Stimulated activated CD4-positive, alpha-beta T cell treated with anti-CD3 and anti-CD28 coated beads, Interleukin-12 subunit alpha, Interleukin-12 subunit beta, amount 100 ng/mL, for 48 hours (primary cell): Measurements from ENCODE around the gene MBD4.
"Not testable (repeated sequence)": the region's sequence is repeated elsewhere in the genome, so short reads cannot be mapped to it uniquely, and the experiment has no call there.

Experiments
- DNase-seq, 3 donors: peaks; one replicate each; pipeline ENCODE4 v3.0.0-alpha.2; 2020; ENCODE audit warnings: low read depth in 2 of 3, low spot score in 1 of 3

The MBD4 gene

GRCh38 chr3:129439817-129440617 is at the start of gene MBD4, which contains the start of gene IFT122:
Gene MBD4 (minus strand): TSS chr3:129439948. CDS start chr3:129439833, 115 bp downstream.
Gene IFT122 (plus strand): TSS chr3:129440224. CDS start chr3:129440331, 107 bp downstream.
- DNase-seq, result peak; percentile 98 to 99 (median 99)

DNA sequence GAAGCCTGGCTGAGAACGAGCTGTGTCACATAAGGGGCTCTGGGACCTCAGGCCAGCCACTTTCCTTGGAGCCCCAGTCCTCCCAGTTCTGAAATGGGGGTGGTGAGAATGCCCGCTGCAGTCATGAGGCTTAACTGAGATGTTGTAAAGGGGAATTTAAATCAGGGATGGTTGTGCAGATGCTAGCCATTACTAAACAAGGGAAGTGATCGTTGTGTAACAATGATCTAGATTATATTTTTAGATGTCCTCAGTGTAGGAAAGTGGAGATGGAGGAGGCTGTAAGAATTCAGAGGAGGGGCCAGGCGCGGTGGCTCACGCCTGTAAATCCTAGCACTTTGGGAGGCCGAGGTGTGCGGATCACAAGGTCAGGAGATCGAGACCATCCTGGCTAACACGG is 49.5 kb upstream of the MBD4 start:
- DNase-seq, result not testable (repeated sequence)

GRCh38 chr3:129487868-129488335 is 48.2 kb upstream of the MBD4 start:
- DNase-seq, result not testable (repeated sequence)

- no peak for DNase-seq
These were observed 47.6 kb upstream of the MBD4 start for GRCh38 chr3:129487183-129487867.

DNA sequence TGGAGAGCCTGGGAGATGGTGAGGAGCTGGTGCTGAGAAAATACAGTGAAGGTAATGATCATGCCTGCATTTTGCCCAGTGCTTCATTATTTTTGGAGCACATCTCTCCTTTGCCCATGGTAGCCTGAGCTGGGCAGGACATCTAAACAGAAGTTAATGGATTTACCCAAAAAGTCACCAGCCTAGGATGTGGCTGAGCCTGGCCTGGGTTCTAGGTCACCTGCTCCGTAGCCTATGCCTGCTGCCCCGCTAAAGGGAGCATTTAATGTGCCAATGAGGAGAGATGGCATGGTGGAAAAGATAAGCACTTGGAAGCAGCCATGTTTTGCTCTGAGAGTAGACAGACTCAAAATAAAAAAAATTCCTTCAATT is 46.9 kb upstream of the MBD4 start:
- no peak for DNase-seq

- DNase-seq, result no peak
These were observed 46.2 kb upstream of the MBD4 start for GRCh38 chr3:129485721-129486663.

DNA sequence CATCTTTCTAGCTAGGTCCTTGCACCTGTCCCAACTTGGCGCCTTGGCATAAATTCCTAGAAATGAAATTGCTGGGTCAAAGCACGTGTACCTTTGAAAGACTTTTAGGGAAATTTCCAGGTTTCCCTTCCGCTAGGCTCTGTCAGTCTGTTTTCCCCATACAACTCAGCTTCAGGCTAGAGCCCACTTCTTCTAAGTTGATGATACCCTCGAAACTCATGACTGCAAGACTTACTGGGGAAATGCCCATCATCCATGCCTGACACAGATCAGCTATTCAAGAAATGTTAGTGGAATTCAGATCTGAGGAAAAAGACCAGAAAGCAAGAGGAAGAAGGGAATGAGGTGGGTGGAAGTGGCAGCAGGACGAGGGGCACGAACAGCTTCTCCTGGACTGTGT is 45.4 kb upstream of the MBD4 start:
- DNase-seq, result not testable (repeated sequence)

DNA sequence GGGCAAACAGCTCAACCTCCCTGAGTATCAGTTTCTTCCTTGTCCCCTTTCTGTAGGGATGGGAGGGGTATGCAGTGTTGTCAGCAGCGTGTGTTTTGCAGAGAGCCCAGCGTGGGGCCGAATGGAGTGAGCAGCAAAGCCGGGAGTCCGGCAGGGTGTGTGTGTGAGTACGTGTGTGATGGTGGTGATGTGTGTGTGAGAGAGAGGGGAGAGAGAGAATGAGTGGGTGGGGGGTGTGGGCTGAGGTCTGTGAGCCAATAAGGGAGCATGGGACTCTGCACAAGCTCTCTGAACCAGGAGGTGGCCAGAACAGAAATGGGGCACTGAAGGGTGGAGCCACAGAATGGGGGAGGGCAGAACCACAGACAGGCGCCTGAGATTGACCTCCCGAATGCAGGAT is 44.1 kb upstream of the MBD4 start:
- DNase-seq, result no peak

- no peak for DNase-seq
These were observed 43.0 kb upstream of the MBD4 start for GRCh38 chr3:129482721-129483120.

DNA sequence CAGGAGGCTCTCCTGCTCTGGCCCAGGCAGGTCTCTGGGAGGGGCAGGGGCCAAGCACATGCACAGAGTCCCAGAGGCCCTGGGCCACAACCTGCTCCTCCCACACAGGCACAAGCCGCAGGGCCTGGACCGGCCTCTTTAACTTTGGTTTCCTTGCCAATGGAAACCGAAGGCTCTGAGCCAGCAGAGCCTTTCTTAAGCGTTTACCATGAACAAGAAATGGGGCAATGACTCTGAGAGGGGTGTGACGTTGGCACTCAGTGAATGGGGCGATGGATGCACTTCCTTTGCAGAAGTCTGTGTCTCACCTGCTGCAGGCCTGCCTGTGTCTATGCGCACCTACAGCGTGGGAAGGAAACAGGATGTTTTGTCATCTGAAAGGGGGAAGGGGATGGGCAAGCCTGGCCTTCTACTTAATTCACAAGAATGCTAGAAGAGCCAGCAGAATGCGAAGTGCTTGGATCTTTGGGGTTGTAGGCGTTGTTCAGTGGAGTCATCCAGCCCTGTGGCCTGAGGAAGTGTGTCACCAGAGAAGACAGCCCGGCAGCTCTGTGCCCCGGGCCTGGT is 42.1 kb upstream of the MBD4 start:
- peak in 2 of 3 donors; percentile 6 to 26 for DNase-seq

- not testable (repeated sequence) for DNase-seq
These were observed 41.5 kb upstream of the MBD4 start for GRCh38 chr3:129481225-129481765.

- DNase-seq, result no peak
These were observed 36.8 kb upstream of the MBD4 start for GRCh38 chr3:129476586-129476985.

DNA sequence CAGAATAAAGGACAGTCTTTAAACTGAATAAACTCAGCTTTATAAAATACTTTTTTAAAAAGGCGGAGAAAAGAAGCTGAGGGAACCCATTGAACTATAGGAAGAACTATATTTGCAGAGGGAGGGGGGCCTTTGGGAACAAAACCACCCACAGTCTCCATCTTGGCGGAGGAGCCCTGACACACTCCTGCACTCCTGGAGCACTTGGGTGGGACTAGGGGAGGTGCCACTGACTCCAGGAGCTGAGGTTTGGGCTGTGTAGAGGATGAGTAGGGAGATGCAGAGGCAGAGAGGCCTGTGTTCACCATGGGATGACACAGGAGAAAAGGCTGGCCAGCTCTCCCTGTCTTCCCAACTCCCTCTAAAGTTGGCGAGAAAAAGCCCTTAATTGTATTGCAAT is 36.1 kb upstream of the MBD4 start:
- no peak for DNase-seq

DNA sequence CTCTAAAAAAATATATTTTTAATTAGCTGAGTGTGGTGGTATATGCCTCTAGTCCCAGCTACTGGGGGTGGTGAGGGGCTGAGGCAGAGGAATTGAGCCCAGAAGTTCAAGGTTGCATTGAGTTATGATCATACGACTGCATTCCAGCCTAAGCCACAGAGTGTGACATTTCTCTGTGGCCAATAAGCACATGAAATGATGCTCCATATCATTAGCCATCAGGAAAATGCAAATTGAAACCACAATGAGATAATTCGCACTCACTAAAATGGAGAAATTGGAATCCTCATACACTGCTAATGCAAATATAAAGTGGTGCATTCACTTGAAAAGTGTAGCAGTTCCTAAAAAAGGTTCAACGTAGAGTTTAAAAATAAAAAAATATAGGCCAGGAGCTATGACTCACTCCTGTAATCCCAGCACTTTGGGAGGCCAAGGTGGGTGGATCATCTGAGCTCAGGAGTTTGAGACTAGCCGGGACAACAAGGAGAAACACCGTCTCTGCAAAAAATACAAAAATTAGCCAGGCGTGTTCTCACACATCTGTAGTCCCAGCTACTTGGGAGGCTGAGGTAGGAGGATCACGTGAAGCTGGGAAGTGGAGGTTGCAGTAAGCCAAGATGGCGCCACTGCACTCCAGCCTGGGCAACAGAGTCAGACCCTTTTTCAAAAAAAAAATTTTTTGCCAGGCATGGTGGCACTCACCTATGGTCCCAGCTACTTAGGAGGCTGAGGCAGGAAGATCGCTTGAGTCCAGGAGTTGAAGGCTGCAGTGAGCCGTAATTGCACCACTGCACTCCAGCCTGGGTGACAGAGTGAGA is 35.4 kb upstream of the MBD4 start:
- no peak for DNase-seq

- no peak for DNase-seq
These were observed 34.0 kb upstream of the MBD4 start for GRCh38 chr3:129473769-129474152.

DNA sequence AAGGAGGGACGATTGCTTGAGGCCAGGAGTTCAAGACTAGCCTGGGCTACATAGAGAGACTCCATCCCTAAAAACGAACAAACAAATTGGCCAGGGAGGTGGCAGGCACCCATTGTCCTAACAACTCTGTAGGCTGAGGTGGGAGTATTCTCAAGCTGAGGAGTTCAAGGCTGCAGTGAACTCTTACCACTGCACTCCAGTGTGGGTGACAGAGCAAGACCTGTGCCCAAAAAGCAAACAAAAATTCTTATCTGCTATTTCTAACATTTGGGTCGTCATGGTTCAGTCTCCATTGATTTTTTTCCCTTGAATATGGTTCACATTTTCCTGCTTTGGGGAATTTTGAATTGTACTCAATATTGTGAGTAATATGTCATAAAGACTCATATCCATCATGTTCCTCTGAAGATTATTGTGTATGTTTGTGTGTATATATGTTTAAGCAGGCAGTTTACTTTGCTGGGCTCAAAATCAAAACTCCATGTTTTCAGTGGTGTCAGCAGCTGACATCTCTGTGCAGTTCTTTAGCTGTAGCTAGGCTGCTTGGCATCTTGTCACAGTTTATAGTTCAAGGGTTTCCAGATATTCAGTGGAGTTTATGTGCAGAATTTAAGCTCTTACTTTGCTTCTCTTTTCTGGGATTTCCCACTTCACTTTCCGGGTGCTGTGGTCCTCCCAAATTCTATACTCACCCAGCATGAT is 33.5 kb upstream of the MBD4 start:
- no peak for DNase-seq

GRCh38 chr3:129470861-129471260 is 31.1 kb upstream of the MBD4 start:
- DNase-seq, result no peak

DNA sequence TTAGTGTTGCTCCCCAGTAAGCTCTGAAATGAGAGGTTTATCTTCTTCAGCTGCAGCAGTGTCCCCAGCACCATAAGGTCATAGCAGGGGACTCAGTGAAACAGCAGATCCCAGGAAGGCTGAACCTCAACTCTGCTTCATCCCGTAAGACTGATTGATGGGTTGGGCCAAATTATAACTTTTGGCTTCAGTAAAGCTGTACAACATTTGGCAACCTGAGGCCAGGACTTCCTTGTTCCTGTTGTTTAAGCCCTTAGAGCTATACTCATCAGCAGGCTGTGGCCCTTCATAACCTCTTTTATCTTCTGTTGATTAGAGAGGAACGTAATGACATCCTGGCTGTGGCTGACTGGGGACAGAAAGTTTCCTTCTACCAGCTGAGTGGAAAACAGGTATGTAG is 29.3 kb upstream of the MBD4 start:
- no peak for DNase-seq

GRCh38 chr3:129467932-129468331 is 28.2 kb upstream of the MBD4 start:
- DNase-seq, result no peak
